ENCODE measurements around the gene FAM241A.
"Not testable (repeated sequence)": the region's sequence is repeated elsewhere in the genome, so short reads cannot be mapped to it uniquely, and the experiment has no call there.

DNA sequence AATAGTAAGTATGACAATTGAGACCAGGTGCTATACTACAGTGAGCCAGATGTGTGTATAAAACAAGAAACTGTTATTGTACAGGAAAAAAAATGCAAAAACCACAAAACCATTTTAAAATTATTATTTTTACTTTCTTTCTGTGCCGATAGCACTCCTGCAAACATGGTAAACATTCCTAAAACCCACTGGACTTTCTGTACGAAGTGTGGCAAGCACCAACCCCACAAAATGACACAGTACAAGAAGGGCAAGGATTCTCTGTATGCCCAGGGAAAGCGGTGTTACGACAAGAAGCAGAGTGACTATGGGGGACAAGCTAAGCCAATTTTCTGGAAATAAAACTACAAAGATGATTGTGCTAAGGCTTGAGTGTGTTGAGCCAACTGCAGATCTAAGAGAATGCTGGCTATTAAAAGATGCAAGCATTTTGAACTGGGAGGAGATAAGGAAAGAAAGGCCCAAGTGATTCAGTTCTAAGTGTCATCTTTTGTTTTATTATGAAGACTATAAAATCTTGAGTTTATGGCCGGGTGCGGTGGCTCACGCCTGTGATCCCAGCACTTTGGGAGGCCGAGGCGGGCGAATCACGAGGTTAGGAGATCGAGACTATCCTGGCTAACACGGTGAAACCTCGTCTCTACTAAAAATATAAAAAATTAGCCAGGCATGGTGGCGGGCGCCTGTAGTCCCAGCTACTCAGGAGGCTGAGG is 26.0 kb downstream of the FAM241A start:
- TF ChIP-seq, protein P1, sequence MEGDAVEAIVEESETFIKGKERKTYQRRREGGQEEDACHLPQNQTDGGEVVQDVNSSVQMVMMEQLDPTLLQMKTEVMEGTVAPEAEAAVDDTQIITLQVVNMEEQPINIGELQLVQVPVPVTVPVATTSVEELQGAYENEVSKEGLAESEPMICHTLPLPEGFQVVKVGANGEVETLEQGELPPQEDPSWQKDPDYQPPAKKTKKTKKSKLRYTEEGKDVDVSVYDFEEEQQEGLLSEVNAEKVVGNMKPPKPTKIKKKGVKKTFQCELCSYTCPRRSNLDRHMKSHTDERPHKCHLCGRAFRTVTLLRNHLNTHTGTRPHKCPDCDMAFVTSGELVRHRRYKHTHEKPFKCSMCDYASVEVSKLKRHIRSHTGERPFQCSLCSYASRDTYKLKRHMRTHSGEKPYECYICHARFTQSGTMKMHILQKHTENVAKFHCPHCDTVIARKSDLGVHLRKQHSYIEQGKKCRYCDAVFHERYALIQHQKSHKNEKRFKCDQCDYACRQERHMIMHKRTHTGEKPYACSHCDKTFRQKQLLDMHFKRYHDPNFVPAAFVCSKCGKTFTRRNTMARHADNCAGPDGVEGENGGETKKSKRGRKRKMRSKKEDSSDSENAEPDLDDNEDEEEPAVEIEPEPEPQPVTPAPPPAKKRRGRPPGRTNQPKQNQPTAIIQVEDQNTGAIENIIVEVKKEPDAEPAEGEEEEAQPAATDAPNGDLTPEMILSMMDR (IDR thresholded peaks at IDR 0.05; ENCODE audit: insufficient read depth, low read length), result not testable (repeated sequence)
- not testable (repeated sequence) for TF ChIP-seq POLR2AphosphoS5 (IDR thresholded peaks at IDR 0.05; ENCODE audit: low read depth)
